ENCODE results near the gene SF3B6.
A peak's percentile ranks its signal among the peaks of the same experiment; 100 is the strongest.
"Not testable (repeated sequence)": the region's sequence is repeated elsewhere in the genome, so short reads cannot be mapped to it uniquely, and the experiment has no call there.

SF3B6 gene

DNA sequence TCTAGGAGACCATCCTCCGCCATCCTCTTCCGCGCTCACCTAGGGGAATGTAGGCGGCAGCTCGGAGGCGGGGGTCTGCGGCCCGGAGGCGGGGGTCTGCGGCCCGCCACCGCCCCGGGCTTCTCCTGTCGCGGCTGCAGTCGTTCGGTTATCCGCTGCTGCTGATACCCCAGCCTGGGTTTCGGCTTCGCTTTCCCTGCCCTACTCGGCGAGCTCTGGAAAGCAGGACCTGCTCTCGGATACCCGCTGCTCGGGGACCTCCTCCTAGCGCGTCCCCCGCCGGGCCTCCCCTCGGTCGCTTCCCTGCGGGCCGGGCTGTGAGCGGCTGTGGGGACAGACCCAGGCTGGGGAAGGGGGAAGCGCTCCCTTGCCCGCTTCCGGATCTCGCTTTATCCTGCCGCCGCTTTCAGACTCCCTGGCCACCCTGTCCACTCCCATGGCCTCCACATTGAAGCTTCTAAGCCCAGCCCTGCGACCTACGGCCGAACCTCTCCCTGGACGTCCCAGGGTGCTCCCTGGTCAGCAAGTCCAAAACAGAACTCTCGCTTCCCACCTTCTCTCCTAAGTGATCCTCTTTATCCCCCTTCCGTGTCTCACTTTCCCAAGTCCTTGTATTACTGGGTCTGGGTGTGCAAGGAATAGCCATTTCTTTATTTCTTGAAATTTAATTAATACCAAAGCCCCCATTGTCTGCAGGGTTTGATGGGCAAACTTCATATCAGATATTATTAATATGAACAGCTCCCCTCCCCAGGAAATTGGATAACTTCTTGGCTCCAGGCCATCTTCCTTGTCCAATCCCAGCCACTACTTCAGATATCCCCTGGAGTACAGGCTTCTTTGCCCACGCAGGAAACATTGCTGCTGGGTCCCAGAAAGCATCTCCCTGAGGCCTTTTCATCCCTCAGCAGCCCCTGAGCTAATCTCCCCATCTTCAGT, 25.8 kb downstream of the SF3B6 start:
- peak; percentile 32 for DNase-seq

DNA sequence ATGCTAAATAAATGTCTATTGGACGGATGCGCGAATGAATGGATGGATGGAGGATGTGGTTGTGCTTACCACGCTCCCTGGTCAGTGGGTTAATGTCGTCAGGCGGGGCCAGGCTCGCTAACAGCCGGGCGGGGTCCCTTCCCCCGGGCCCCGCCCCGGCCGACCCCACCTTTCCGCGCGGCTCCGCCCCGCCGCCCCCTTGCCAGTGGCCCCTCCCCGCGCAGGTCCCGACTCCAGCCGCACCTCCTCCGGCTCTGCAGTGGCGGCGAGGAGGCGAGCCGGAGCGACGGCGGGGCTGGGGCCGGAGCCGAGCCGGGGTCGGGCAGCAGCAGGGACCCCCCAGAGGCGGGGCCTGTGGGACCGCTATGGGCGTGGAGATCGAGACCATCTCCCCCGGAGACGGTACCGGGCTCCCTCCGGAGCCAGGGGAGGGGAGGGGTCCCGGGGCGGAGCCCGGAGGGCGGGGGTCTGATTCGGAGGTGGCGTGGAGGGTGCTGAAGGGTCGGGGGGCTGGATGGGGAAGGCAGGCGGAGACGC, 26.6 kb downstream of the SF3B6 start, which contains the start of gene FKBP1B:
TSS of gene FKBP1B (plus strand) at position 257 of the 537 bp plus-strand sequence. CDS start at position 366, 109 bp downstream.
- DNase-seq: peak; percentile 32

DNA sequence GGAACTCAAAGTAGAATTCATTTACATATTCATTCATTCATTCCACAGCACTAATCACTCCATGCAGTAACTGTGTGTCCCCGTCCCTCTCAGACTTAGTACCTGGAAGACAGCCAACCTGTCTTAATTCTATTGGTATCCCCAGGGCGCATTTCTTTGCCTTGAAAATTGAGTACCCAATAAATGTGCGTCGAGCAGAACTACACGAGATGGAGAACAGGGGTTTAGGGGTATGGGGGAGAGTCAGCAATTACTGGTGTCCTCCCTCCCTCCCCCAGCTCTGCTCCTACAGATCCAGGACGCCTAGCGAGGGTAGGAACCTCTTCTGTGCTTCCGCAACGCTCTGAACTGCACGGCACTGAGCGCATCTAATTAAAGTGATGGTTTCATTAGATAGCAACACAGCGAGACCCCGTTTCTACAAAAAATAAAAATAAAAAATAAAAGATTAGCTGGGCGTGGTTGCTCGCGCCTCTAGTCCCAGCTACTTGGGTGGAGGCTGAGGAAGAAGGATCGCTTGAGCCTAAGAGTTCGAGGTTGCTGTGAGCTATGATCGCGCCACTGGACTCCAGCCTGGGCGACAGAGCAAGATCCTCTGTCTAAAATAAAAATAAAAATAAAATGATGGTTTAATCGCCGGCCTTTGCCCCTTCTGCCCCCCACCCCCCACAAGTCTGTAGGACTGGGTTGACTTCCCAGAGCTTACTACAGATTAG, 27.2 kb downstream of the SF3B6 start:
- no peak for DNase-seq

DNA sequence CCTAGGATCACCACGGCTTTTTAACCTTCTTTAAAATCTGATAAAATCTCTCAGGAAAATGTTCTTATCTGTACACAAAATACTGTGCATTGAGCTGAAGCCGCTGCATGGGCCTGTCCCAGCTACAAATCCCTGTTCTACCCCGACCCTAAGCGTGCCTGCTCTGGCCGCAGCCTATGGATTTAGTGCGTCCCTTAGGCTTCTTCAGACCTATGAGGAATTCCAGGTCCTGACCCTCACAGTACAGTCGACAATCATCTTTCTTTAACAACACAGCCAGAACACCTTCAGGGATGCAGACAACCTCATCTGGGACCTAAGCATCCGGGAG, 28.5 kb downstream of the SF3B6 start:
- no peak for DNase-seq

DNA sequence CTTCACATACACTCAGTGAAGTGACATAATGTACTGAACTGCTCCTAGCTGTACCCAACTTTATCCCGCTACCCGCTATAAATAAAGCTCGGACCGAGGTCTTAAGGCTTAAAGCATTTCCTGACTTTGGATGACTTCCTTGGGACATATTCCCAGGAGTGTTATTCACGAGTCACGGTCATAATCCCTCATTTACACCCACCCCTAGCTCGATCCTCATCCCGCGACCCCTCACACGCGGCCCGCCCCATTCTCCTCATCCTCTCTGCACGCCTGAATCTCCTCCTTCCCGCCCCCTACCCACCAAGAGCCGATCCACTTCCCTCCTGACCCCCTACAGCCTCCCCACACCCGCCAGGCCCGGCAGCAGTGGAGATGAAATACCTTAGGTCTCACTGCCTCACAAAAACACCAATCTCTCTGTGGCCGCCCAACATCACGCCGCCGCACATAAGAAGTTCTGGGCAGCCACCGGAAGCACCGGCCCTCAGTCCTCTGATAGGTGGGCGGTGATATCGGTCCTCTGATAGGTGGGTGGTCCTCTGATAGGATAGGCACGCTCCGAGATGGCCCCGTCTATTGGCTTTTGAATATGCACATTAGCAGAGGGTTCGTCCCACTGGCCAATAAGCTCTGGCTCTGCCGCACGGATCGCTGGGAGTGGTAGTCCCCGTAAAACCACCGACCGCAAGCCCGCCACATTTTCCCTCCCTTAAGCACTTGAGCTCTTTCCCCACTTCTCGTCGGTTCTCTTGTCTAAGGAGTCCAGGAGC, 29.0 kb downstream of the SF3B6 start, which contains the start of gene WDCP:
TSS of gene WDCP (minus strand) at position 462 of the 773 bp plus-strand sequence. CDS start 7,897 bp downstream, outside the sequence.
- peak; percentile 99 for DNase-seq

DNA sequence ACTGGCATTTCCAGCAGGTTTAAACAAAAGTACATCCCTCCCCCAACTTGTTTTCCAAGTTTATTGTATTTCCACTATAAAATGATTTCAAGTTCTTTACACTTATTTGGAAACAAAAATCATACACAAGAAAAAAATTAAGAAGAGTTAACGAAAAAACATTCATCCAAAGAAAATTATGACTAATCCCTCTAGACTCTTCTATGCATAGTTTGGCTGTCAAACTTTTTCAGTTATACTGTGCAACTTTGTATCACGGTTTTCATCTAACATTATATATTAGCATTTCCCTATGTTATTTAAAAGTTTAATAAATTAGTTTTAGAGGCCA, 29.6 kb downstream of the SF3B6 start:
- no peak for DNase-seq

DNA sequence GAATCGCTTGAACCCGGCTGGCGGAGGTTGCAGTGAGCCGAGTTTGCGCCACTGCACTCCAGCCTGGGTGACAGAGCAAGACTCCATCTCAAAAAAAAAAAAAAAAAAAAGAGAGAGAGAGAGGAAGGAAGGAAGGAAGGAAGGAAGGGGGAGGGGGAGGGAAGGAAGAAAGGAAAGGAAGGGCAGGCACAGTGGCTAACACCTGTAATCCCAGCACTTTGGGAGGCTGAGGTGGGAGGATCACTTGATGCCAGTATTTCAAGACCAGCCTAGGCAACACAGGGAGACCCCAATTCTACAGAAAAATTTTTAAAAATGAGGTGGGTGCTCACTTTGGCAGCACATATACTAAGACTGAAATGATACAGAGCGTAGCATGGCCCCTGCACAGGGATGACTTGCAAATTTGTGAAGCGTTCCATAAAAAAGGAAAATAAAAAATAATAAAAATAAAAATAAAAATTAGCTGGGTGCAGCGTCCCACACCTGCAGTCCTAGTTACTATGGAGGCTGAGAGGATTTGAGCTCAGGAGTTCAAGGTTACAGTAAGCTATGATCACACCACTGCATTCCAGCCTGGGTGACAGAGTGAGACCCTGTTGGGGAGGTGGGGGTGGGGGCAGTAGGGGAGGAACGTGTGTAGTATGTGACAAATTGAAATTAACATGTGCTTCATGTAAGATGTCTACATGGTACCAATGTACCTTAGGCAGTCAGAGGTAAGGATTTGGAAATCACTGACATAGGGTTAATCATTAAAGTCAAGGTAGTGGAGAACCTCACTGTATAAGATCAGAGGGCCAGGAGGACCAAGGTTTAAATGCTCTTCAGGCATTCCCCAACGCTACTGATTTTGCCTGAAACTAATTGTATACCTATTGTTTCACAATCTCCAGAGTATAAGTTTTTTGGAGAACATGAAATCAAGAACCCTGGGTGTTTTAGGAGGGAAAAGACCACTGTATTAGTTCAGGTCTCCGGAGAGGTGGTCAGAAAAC, 30.3 kb downstream of the SF3B6 start:
- no peak for DNase-seq

DNA sequence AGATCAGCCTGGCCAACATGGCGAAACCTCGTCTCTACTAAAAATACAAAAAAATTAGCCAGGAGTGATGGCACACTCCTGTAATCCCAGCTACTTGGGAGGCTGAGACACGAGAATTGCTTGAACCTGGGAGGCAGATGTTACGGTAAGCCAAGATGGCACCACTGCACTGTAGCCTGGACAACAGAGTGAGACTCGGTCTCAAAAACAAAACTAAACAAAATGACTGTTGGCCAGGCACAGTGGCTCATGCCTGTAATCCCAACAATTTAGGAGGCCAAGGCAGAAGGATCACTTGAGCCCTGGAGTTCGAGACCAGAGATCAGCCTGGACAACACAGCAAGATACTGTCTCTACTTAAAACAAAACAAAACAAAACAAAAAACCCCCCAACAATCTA, 33.0 kb downstream of the SF3B6 start:
- DNase-seq: not testable (repeated sequence)

DNA sequence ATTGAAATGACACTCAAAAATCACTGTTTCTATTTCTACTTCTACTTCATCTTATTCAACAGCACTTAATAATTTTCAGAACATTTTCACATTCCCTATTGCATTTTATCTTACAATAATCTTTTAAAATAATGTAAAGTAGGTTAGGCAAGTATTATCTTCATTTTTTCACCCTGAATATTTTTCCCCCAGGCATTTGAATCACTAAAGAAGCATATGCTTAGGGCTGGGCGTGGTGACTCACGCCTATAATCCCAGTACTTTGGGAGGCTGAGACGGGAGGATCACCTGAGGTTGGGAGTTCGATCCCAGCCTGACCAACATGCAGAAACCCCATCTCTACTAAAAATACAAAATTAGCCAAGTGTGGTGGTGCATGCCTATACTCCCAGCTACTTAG, 35.6 kb downstream of the SF3B6 start:
- no peak for DNase-seq

DNA sequence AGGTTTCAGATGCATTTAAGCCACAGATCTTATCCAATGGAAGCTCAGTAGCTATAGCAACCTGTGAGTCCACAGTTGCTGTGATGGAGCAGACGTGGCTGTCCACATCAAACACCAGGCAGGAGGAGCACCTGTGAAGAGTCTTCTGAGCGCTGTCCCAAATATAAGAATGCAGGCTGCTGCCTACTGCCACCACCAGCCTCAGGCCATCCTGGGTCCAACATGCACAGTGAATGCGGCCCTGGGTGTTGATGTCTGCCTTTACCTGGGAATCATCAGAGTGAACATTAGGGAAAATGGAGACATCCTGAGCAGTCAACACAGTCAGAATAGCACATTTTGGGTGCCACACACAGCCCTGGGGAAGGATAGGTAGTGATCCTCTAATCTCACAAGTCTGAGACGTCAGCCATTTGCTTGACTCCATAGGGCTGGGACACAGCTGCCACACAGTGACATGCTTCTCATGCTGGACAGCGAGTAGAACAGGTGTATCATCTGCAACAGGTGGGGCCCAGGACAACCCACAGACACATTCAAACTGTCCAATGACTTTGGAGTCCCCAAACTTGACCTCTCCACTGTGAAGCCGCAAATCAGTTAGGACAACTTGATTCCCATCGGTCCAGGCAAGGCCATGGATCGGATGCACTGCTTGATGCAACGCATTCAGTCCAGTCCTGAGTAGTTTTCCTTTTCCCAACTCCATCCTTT, 37.2 kb downstream of the SF3B6 start:
- no peak for DNase-seq

DNA sequence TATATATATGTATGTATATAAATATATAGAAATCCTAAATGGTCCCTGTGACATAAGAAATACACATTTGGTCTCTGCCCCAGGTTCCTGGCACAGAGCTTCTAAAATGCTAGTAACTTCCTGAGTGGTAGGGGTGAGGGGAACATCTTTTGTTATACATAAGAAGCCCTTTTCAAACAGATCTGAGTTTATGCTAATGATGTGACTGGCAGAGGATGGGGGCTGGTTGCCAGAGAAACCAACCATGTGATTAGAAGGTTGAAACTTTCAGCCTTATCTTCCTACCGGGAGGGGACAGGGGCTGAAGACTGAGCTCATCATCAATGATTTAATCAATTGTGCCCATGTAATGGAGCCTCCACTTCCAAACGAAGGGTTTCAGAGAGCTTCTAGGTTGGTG, 49.9 kb downstream of the SF3B6 start:
- DNase-seq: no peak

DNA sequence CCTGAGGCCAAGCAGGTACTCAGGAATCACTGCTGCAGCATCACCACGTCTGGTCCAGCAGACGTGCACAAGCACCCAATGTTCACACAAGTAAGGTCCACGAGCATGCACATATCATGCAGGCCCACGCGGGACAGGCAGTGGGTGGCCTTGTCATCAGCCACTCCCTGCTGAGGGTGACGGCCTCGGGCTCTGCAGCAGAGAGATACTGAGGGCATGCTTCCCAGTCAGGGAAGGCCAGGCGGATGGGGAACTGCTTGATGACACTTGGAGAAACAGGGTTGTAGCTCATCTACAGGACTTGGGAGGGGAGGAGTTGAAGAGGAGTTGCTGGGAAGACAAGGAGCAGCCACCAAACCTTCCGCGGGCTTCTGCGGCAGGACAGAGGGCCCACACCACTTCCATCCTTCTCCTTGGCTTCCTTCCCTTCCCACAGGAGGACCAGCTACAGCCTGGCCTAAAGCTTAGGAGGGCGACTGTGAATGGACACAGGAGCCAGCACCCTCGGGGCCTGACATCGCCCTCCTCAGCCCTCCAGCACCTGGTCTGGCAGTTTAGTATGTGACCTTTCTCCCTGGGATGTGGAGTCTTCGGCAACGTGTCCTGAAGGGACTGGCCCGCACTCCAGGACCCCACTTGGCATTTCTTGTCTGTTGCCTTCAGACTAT, 51.0 kb downstream of the SF3B6 start:
- DNase-seq: no peak

DNA sequence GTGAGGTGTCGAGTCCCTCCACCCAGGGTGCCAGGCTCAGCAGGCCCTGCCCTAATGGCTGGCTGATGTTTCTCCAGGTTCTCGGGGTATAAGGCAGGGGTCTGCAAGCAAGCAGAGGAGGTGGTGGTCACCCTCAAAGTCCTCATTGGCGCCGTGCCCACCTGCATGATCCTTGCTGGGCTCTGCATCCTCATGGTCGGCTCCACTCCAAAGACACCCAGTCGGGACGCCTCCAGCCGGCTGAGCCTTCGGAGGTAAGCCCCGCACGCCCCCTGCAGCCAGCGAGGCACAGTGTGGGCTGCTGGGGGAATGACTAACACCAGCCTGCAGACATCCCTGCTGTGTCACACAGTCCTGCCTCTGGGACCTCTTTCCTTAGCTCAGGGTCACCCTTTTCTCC, 52.1 kb downstream of the SF3B6 start:
- no peak for DNase-seq

DNA sequence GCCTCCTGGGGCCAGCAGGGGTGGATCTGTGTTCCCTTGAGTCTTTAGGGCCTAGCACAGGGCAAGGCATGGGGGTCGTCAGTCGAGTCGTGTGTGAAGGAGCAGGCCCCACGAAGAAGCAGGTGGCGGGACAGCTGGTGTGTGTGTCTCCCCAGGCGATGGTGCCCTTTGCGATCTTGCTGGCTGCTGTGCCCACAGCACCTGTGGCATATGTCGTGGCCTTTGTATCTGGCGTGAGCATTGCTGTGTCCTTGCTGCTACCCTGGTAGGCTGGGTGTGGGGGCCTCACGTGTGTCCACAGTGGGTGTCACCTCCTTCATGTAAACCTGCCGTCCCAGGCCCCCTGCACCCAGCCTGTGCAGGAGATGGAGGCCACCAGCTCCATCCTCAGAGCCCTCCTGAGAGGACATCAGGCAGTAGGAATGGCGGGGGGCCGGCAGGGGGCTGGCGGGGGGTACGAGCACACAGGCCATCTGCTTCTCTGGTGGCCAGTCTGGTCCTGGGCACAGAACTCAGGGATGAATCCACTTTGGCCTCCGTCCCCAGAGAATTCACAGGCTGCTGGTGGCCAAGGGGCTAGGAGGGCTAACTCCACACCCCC, 53.1 kb downstream of the SF3B6 start:
- DNase-seq: no peak

DNA sequence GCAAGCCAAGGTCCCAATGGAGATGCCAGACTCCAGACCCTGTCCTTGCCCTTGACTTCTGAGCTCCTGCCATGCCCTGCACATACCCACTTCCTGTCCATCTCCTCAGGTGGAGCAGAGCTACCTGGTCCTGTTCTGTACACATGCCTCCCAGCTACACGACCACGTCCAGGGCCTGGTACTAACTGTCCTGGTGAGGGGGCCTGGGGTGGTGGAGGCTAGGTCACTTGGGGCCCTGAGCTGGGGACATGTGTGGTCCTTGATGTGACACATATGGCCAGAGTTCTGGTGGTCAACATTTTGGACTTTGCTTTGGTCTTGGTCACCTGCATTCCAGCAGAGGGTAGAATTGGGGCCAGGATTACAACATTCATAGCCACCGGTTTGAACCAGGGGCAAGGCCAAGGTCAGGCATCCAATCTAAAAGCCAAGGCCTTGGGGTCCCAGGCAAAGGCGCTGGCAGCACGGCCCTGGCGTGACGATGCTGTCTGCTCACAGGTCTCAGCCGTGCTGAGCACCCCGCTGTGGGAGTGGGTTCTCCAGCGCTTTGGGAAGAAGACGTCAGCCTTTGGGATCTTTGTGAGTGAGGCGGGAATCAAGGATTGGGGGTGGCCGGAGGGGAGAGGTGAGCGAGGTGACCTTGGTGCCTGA, 53.7 kb downstream of the SF3B6 start:
- DNase-seq: no peak

DNA sequence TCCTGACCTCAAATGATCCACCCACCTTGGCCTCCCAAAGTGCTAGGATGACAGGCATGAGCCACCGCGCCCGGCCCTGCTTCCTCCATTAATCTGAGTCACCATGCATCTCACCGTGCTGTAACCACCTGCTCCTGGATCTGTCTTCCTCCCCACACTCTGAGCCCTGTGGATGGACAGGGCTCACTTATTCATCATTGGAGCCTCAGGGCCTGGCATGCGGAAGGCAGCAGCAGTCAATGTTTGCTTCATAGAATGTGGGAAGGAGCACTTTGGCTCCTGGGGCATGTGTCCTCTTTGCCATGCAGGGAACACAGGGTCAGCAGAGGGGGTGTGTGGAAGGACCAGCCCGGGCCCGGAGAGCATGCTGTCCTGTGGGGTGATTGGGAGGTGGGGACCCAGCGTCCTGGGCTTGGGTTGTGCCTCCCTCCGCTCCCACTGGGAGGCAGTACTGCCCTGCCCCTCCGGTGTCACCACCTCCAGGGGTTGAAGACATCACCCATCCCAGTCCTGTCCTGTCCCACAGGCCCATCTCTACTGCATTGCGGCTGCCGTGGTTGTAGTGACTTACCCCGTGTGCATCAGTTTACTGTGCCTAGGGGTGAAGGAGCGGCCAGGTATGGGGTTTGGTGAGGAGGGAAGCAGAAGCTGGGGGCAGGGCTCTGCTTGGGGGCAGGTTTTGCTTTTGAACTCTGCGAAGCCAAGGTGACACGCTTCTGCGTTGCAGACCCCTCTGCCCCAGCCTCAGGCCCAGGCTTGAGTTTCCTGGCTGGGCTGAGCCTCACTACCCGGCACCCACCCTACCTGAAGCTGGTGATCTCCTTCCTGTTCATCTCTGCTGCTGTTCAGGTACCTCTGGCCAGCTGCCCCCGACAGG, 54.8 kb downstream of the SF3B6 start:
- no peak for DNase-seq

DNA sequence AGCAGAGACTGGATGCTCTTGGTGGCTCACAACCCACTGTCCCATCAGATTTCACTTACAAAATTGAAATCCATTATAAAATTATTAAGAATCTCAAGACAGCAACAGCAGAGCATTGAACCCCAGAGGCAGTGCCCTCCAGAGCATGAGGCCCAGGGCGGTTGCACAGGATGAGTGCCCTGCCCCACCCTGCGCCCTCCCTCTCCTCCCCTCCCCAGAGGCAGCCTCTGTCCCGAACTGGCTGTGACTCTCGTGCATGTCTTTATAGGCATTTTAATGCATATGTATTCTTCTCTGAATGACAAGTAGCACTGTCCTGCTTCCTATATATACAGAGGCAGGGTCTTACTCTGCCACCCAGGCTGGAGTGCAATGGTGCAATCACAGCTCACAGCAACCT, 55.9 kb downstream of the SF3B6 start:
- DNase-seq: no peak

DNA sequence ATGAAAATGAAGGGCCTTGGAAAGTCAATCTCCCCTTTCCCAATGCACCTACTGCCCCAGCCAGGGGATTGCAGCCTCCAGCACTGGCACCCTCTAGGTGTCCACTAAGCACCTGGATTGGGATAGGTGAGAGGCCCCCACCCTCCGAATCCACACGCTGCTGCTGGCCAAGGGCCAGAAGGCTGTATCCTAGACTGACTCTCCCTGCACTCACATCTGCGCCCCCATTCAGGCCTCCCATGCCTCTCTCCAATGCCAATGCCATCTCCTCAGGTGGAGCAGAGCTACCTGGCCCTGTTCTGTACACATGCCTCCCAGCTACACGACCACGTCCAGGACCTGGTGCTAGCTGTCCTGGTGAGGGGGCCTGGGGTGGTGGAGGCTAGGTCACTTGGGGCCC, 56.4 kb downstream of the SF3B6 start:
- no peak for DNase-seq

DNA sequence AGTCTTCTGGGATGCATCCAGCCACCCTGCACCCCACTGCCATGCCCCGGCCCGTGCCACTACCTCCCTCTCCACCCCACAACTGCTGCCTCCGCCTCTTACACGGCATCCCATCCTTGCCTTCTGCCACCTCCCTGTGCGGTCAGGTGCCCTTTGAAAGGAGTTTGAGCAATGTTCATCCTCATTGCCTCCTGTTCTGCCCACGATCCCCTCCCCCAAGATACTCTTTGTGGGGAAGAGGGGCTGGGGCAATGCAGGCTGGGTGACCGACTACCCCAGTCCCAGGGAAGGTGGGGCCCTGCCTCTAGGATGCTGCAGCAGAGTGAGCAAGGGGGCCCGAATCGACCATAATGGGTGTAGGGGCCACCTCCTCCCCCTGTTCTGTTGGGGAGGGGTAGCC, 57.9 kb downstream of the SF3B6 start:
- no peak for DNase-seq

Data from inflammatory macrophage treated with lipopolysaccharide for 4 hours (primary cell).